Measurements from ENCODE around the gene NUDT16L1. TPM values are rescaled to one million over a fixed set of nuclear protein-coding genes. Genes with fewer than 3 reads are reported as not detected.
"Not testable (repeated sequence)": the region's sequence is repeated elsewhere in the genome, so short reads cannot be mapped to it uniquely, and the experiment has no call there.

Gene NUDT16L1
- total RNA-seq, 1 experiment from 2014 or later, result 32.6 TPM

DNA sequence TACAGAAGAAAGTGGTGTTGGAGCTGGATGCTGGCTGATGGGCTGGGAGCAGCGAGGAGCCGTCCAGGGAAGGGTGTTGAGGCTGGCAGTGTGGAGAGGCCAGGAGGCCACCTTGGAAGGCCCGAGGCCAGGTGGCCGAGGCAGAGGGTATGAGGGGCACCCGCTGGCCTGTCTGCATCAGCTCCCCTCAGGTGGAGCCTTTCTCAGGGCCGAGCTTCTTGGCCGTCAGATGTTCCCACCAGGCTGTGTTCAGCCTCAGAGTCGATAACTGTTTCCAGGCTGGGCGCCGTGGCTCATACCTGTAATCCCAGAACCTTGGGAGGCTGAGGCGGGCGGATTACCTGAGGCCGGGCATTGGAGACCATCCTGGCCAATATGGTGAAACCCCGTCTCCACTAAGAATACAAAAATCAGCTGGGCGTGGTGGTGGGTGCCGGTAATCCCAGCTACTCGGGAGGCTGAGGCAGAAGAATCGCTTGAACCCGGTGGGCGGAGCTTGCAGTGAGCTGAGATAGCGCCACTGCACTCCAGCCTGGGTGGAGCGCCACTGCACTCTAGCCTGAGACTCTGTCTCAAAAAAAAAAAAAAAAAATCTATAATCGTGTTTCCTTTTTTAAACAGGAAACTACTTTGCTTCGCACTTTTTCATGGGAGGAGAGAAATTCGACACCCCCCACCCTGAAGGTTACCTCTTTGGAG lies 43.5 kb upstream of the NUDT16L1 start:
- Mint-ChIP-seq H3K9me3 (ENCODE audit: low read depth, unreplicated experiment) (peaks cover 4% of the 10 kb centered on the region), H3K27me3 (ENCODE audit: unreplicated experiment) (no peaks in the 10 kb centered on the region), H3K4me3 (ENCODE audit: low read depth, unreplicated experiment) (no peak overlapping the region), H3K36me3 (ENCODE audit: insufficient read depth, unreplicated experiment) (peaks cover 46% of the 10 kb centered on the region), H3K4me1 (ENCODE audit: low read depth, unreplicated experiment) (peaks cover 19% of the 10 kb centered on the region), H3K27ac (ENCODE audit: unreplicated experiment) (no peak overlapping the region)
- TF ChIP-seq, protein P1, sequence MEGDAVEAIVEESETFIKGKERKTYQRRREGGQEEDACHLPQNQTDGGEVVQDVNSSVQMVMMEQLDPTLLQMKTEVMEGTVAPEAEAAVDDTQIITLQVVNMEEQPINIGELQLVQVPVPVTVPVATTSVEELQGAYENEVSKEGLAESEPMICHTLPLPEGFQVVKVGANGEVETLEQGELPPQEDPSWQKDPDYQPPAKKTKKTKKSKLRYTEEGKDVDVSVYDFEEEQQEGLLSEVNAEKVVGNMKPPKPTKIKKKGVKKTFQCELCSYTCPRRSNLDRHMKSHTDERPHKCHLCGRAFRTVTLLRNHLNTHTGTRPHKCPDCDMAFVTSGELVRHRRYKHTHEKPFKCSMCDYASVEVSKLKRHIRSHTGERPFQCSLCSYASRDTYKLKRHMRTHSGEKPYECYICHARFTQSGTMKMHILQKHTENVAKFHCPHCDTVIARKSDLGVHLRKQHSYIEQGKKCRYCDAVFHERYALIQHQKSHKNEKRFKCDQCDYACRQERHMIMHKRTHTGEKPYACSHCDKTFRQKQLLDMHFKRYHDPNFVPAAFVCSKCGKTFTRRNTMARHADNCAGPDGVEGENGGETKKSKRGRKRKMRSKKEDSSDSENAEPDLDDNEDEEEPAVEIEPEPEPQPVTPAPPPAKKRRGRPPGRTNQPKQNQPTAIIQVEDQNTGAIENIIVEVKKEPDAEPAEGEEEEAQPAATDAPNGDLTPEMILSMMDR (IDR thresholded peaks at IDR 0.05; ENCODE audit: unreplicated experiment), result no peak
- CTCF ChIA-PET, result interaction anchor here (0.6 to 0.9 kb wide), 4 partner anchors 13 to 139 kb away, joined by 3 to 4 read pairs (median 3); no protein-coding TSS in a partner anchor
- no peak for DNase-seq
- intact Hi-C loops (cut with micrococcal nuclease; ENCODE audit: unreplicated experiment), result no loop called here
- no TSS peak for BruUV-seq (replicated peaks)

DNA sequence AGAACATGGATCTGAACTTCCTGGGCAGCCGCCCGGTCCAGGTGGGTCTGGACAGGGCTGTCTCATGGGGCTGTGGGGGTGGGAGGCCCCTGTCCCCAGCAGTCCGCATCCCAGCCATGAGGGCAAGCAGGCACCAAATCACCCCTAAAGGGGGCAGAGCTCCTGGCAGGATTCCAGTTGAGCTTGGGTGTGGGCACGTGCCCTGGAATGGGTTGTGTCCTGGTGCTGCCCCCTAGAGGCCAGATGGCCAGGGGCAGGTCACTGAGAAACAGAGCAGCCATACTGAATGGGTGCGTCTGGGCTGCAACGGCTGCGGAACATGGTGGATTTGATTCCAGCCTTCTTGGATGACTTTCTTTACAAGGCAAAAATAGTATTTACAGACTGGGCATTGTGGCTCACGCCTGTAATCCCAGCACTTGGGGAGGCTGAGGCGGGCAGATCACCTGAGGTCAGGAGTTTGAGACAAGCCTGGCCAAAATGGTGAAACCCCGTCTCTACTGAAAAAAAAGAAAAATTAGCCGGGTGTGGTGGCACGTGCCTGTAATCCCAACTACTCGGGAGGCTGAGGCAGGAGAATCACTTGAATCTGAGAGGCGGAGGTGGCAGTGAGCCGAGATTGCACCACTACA lies 42.8 kb upstream of the NUDT16L1 start:
- H3K27ac Mint-ChIP-seq (ENCODE audit: unreplicated experiment); BruUV-seq (replicated peaks); H3K9me3 Mint-ChIP-seq (ENCODE audit: low read depth, unreplicated experiment); intact Hi-C loops (cut with micrococcal nuclease; ENCODE audit: unreplicated experiment); H3K4me3 Mint-ChIP-seq (ENCODE audit: low read depth, unreplicated experiment); H3K27me3 Mint-ChIP-seq (ENCODE audit: unreplicated experiment): not testable (repeated sequence)
- H3K36me3 Mint-ChIP-seq (ENCODE audit: insufficient read depth, unreplicated experiment), result peaks cover 50% of the 10 kb centered on the region
- DNase-seq, result peak; percentile 86
- H3K4me1 Mint-ChIP-seq (ENCODE audit: low read depth, unreplicated experiment), result peaks cover 19% of the 10 kb centered on the region
- CTCF ChIA-PET, result interaction anchor here (0.6 to 0.9 kb wide), 4 partner anchors 13 to 139 kb away, joined by 3 to 4 read pairs (median 3); no protein-coding TSS in a partner anchor
- TF ChIP-seq, protein P1 (IDR thresholded peaks at IDR 0.05; ENCODE audit: unreplicated experiment), result peak; percentile 91

DNA sequence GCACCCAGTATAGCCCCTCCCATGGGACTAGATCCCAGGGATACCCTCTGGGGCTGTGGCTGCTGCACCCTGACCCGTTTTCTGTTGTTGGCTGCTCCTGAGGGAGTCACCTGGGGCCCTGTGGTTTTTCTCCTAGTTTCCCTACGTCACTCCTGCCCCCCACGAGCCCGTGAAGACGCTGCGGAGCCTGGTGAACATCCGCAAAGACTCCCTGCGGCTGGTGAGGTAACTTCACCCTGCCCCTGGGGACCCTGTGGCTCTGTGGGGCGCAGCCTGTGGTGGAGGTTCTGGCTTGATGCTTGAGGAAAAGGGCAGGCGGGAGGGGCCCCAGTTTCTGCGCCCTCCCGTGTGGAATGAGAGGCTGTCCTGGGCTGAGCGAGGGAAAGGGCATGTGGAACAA lies 41.5 kb upstream of the NUDT16L1 start:
- H3K27me3 Mint-ChIP-seq (ENCODE audit: unreplicated experiment), result no peaks in the 10 kb centered on the region
- peaks cover 2% of the 10 kb centered on the region for H3K9me3 Mint-ChIP-seq (ENCODE audit: low read depth, unreplicated experiment)
- H3K36me3 Mint-ChIP-seq (ENCODE audit: insufficient read depth, unreplicated experiment), result peaks cover 58% of the 10 kb centered on the region
- no TSS peak for BruUV-seq (replicated peaks)
- TF ChIP-seq, protein P1 (IDR thresholded peaks at IDR 0.05; ENCODE audit: unreplicated experiment), result no peak
- H3K4me3 Mint-ChIP-seq (ENCODE audit: low read depth, unreplicated experiment), result no peak overlapping the region
- DNase-seq, result no peak
- H3K4me1 Mint-ChIP-seq (ENCODE audit: low read depth, unreplicated experiment), result peaks cover 19% of the 10 kb centered on the region
- no peak overlapping the region for H3K27ac Mint-ChIP-seq (ENCODE audit: unreplicated experiment)
- intact Hi-C loops (cut with micrococcal nuclease; ENCODE audit: unreplicated experiment), result no loop called here
- CTCF ChIA-PET, result interaction anchor here (0.6 kb wide), 1 partner anchor 10 kb away, joined by 3 read pairs; no protein-coding TSS in a partner anchor

DNA sequence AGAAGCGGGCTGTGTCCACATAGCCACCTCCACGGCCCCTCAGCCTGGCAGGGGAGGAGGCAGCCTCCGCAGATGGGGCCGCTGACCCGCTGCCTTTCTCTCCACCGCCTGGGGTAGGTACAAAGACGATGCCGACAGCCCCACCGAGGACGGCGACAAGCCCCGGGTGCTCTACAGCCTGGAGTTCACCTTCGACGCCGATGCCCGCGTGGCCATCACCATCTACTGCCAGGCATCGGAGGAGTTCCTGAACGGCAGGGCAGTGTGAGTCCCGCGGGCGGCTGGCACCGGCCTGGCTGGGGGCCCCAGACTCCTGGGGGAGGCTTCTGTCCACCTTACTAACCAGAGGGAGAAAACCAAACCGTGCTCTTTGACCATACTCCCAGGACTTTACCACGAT lies 40.8 kb upstream of the NUDT16L1 start:
- BruUV-seq (replicated peaks), result no TSS peak
- DNase-seq, result no peak
- no peaks in the 10 kb centered on the region for H3K27me3 Mint-ChIP-seq (ENCODE audit: unreplicated experiment)
- intact Hi-C loops (cut with micrococcal nuclease; ENCODE audit: unreplicated experiment), result no loop called here
- peaks cover 19% of the 10 kb centered on the region for H3K4me1 Mint-ChIP-seq (ENCODE audit: low read depth, unreplicated experiment)
- H3K36me3 Mint-ChIP-seq (ENCODE audit: insufficient read depth, unreplicated experiment), result peaks cover 61% of the 10 kb centered on the region
- TF ChIP-seq, protein P1 (IDR thresholded peaks at IDR 0.05; ENCODE audit: unreplicated experiment), result no peak
- H3K4me3 Mint-ChIP-seq (ENCODE audit: low read depth, unreplicated experiment), result no peak overlapping the region
- H3K9me3 Mint-ChIP-seq (ENCODE audit: low read depth, unreplicated experiment), result peaks cover 2% of the 10 kb centered on the region
- H3K27ac Mint-ChIP-seq (ENCODE audit: unreplicated experiment), result no peak overlapping the region
- CTCF ChIA-PET, result no interaction called here

Data from Calu3 (cell line).